Mesothelial cell of epicardium (in vitro differentiated cells): ENCODE data around the gene GMDS. TPM values are rescaled to one million over a fixed set of nuclear protein-coding genes. Genes with fewer than 3 reads are reported as not detected.

Source experiments
- DNase-seq, 2 experiments: peaks; one replicate each; pipeline ENCODE4 v3.0.0; 2021; ENCODE audit warnings: low spot score in 2 of 2; ENCODE audit not compliant: unreplicated experiment in 2 of 2
- H3K27ac Mint-ChIP-seq: 2 replicates; pipeline ENCODE4 v1.8.0; 2021; ENCODE audit warnings: mixed read lengths
- H3K27me3 Mint-ChIP-seq: 2 replicates; pipeline ENCODE4 v1.8.0; 2021; ENCODE audit warnings: low read depth, mixed read lengths
- H3K36me3 Mint-ChIP-seq: 2 replicates; pipeline ENCODE4 v1.8.0; 2021; ENCODE audit warnings: mixed read lengths
- H3K4me1 Mint-ChIP-seq: 2 replicates; pipeline ENCODE4 v1.8.0; 2021; ENCODE audit warnings: mixed read lengths
- H3K4me3 Mint-ChIP-seq: 2 replicates; pipeline ENCODE4 v1.8.0; 2021; ENCODE audit warnings: mild to moderate bottlenecking, moderate library complexity, mixed read lengths
- H3K9me3 Mint-ChIP-seq: 2 replicates; pipeline ENCODE4 v1.8.0; 2021; ENCODE audit warnings: mixed read lengths
- CTCF ChIP-seq: fragments of 200-600 bp; sonication (generic); IDR thresholded peaks from one replicate; pipeline ENCODE4 v1.5.0; 2021; ENCODE audit warnings: antibody characterized with exemption; ENCODE audit not compliant: unreplicated experiment
- total RNA-seq: library from RNA; stranded (reverse); gene quantifications from 3 replicates; pipeline ENCODE4 v1.2.1, GENCODE V29; 2021

The GMDS gene
- total RNA-seq, 1 donor from 2014 or later: 39.9 TPM

- DNase-seq: no peak
- Mint-ChIP-seq H3K4me3 (no peak overlapping the region), H3K9me3 (peaks cover 2% of the 10 kb centered on the region), H3K36me3 (no peaks in the 10 kb centered on the region), H3K27me3 (no peaks in the 10 kb centered on the region), H3K4me1 (peaks cover 6% of the 10 kb centered on the region), H3K27ac (no peak overlapping the region)
- no peak for TF ChIP-seq CTCF
Observed at GRCh38 chr6:2183246-2183645, 62.2 kb downstream of the GMDS start.

GRCh38 chr6:2182251-2182650, 63.2 kb downstream of the GMDS start:
- no peak for TF ChIP-seq CTCF
- Mint-ChIP-seq H3K27me3 (no peaks in the 10 kb centered on the region), H3K9me3 (peaks cover 12% of the 10 kb centered on the region), H3K4me3 (no peak overlapping the region), H3K4me1 (peaks cover 6% of the 10 kb centered on the region), H3K36me3 (no peaks in the 10 kb centered on the region), H3K27ac (no peak overlapping the region)
- DNase-seq: no peak

- Mint-ChIP-seq H3K9me3 (peaks cover 12% of the 10 kb centered on the region), H3K4me3 (no peak overlapping the region), H3K36me3 (no peaks in the 10 kb centered on the region), H3K27me3 (no peaks in the 10 kb centered on the region), H3K4me1 (peaks cover 6% of the 10 kb centered on the region), H3K27ac (no peak overlapping the region)
- DNase-seq: no peak
- TF ChIP-seq CTCF: no peak
Observed at GRCh38 chr6:2181567-2181966, 63.8 kb downstream of the GMDS start.

GRCh38 chr6:2179950-2180349, 65.5 kb downstream of the GMDS start:
- Mint-ChIP-seq H3K4me3 (no peak overlapping the region), H3K4me1 (peaks cover 6% of the 10 kb centered on the region), H3K27me3 (no peaks in the 10 kb centered on the region), H3K27ac (no peak overlapping the region), H3K36me3 (no peaks in the 10 kb centered on the region), H3K9me3 (peaks cover 12% of the 10 kb centered on the region)
- TF ChIP-seq CTCF: no peak
- DNase-seq: no peak

GRCh38 chr6:2179241-2179640, 66.2 kb downstream of the GMDS start:
- peaks cover 12% of the 10 kb centered on the region for H3K9me3 Mint-ChIP-seq
- DNase-seq: no peak
- H3K27ac Mint-ChIP-seq: no peak overlapping the region
- H3K4me1 Mint-ChIP-seq: peaks cover 6% of the 10 kb centered on the region
- H3K36me3 Mint-ChIP-seq: no peaks in the 10 kb centered on the region
- H3K4me3 Mint-ChIP-seq: no peak overlapping the region
- TF ChIP-seq CTCF: no peak
- H3K27me3 Mint-ChIP-seq: no peaks in the 10 kb centered on the region

- peaks cover 10% of the 10 kb centered on the region for H3K4me1 Mint-ChIP-seq
- H3K27ac Mint-ChIP-seq: no peak overlapping the region
- H3K9me3 Mint-ChIP-seq: peaks cover 12% of the 10 kb centered on the region
- no peak for DNase-seq
- no peaks in the 10 kb centered on the region for H3K36me3 Mint-ChIP-seq
- no peak overlapping the region for H3K4me3 Mint-ChIP-seq
- no peaks in the 10 kb centered on the region for H3K27me3 Mint-ChIP-seq
- no peak for TF ChIP-seq CTCF
Observed at GRCh38 chr6:2178125-2178524, 67.3 kb downstream of the GMDS start.
